ENCODE data around the gene DAPK1. TPM values are rescaled to one million over a fixed set of nuclear protein-coding genes. Genes with fewer than 3 reads are reported as not detected.

The DAPK1 gene
- total RNA-seq, 2 donors from 2014 or later: 39.1 to 40.6 TPM

- peaks cover 0 to 10% of the 10 kb centered on the region in 2 donors for H3K4me1 ChIP-seq (ENCODE audit: control insufficient read depth in 1 of 2, low read depth in 2 of 2)
- no peak for DNase-seq (ENCODE audit: low spot score)
- H3K9me3 ChIP-seq: no peaks in the 10 kb centered on the region
- TF ChIP-seq, protein P1, sequence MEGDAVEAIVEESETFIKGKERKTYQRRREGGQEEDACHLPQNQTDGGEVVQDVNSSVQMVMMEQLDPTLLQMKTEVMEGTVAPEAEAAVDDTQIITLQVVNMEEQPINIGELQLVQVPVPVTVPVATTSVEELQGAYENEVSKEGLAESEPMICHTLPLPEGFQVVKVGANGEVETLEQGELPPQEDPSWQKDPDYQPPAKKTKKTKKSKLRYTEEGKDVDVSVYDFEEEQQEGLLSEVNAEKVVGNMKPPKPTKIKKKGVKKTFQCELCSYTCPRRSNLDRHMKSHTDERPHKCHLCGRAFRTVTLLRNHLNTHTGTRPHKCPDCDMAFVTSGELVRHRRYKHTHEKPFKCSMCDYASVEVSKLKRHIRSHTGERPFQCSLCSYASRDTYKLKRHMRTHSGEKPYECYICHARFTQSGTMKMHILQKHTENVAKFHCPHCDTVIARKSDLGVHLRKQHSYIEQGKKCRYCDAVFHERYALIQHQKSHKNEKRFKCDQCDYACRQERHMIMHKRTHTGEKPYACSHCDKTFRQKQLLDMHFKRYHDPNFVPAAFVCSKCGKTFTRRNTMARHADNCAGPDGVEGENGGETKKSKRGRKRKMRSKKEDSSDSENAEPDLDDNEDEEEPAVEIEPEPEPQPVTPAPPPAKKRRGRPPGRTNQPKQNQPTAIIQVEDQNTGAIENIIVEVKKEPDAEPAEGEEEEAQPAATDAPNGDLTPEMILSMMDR (IDR thresholded peaks at IDR 0.05): no peak
- no peak for ATAC-seq (ENCODE audit: insufficient number of reproducible peaks, low FRiP score, low read depth)
- no peak overlapping the region for H3K4me3 ChIP-seq
- H3K27ac ChIP-seq: no peak overlapping the region
- H3K36me3 ChIP-seq: no peaks in the 10 kb centered on the region
- no peaks in the 10 kb centered on the region for H3K27me3 ChIP-seq (replicated peaks; ENCODE audit: insufficient read depth)
Measured at GRCh38 chr9:87639949-87640348, 142.3 kb downstream of the DAPK1 start.

DNA sequence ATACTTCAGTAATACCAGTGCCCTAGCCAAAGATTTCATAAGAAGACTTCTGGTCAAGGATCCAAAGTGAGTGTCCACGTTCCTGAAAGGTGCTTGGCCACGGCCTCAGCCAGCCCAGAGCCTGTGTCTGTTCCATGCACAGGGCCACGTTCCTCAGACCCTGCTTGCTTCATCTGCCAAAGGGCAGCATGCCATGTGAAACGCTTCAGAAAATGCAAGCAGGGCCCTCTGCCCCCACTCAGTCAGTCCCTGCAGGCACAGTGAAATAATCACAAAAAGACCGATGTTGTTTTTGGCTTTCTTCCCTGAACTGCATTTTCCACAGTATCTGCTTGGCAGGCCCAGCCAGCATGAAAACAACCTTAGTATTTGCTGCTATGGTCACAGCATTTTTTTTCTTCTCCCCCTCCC is 142.7 kb downstream of the DAPK1 start:
- no peaks in the 10 kb centered on the region for H3K27me3 ChIP-seq (replicated peaks; ENCODE audit: insufficient read depth)
- no peak for ATAC-seq (ENCODE audit: insufficient number of reproducible peaks, low FRiP score, low read depth)
- H3K27ac ChIP-seq: no peak overlapping the region
- no peaks in the 10 kb centered on the region for H3K36me3 ChIP-seq
- H3K4me1 ChIP-seq (ENCODE audit: control insufficient read depth in 1 of 2, low read depth in 2 of 2): peaks cover 0 to 10% of the 10 kb centered on the region in 2 donors
- no peak for DNase-seq (ENCODE audit: low spot score)
- TF ChIP-seq, protein P1 (IDR thresholded peaks at IDR 0.05): no peak
- H3K9me3 ChIP-seq: no peaks in the 10 kb centered on the region
- no peak overlapping the region for H3K4me3 ChIP-seq

DNA sequence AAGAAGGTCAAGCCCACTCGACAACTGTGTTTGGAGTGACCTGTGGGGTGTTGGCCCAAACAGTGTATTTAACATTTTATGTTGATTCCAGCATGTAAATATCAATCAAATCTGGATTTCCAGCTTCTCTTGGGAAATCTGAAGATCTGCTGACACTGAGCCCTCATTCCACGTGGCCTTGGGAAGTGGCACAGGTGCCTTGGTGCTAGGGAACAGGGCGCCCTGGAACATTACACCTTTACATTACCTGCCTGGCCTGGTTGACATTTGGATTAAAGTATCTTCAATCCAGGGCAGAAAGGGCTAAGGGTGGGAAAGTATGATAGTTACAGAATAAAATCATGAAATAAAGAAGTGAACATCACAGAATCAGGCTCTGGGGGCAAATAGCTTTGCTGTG is 143.4 kb downstream of the DAPK1 start:
- TF ChIP-seq, protein P1 (IDR thresholded peaks at IDR 0.05): no peak
- peaks cover 0 to 10% of the 10 kb centered on the region in 2 donors for H3K4me1 ChIP-seq (ENCODE audit: control insufficient read depth in 1 of 2, low read depth in 2 of 2)

DNA sequence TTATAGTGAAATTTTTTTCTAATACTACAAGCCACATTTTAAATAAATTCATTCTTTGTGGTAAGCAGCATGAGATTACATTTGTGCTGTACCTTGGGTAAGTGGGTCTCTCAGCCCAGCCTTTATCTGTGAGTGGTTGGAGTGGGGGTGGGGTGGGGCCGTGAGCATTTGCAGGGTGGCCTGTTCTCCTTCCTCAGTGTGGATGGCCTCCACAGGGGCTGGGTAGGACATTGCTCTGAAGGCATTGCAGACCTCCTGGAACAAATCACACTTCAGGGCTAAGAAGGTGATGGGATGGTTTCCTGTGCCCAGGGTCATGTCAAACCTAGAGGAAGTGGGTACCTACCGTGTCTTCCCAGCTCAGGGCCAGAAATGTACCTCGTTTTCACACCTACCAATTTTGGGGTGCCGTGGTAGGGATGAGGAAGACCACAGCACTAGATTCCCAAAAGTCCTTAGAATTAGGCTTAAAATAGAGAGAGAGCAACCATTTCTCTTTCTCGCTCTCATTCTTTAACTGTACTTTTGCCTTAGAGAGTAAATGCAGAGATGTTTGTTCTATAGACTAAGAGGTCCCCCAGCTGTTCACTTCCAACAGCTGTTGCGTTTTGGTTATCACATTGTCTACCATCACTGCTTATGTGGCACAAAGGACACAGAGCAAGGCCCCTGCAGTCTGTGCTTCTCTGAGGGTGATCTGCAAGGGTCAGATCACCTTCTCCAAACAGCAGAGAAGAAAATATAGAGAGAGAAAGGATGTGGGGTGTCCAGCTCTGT is 144.9 kb downstream of the DAPK1 start:
- no peaks in the 10 kb centered on the region for H3K27me3 ChIP-seq (replicated peaks; ENCODE audit: insufficient read depth)
- ATAC-seq (ENCODE audit: insufficient number of reproducible peaks, low FRiP score, low read depth) (no peak), DNase-seq (ENCODE audit: low spot score) (no peak)
- TF ChIP-seq, protein P1 (IDR thresholded peaks at IDR 0.05): no peak
- no peak overlapping the region for H3K27ac ChIP-seq
- peaks cover 0 to 10% of the 10 kb centered on the region in 2 donors for H3K4me1 ChIP-seq (ENCODE audit: control insufficient read depth in 1 of 2, low read depth in 2 of 2)
- no peak overlapping the region for H3K4me3 ChIP-seq
- no peaks in the 10 kb centered on the region for H3K36me3 ChIP-seq
- no peaks in the 10 kb centered on the region for H3K9me3 ChIP-seq

More for the DNA sequence above, 143.4 kb downstream of the DAPK1 start:
- H3K27me3 ChIP-seq (replicated peaks; ENCODE audit: insufficient read depth): no peaks in the 10 kb centered on the region
- no peak overlapping the region for H3K4me3 ChIP-seq
- no peak for ATAC-seq (ENCODE audit: insufficient number of reproducible peaks, low FRiP score, low read depth)
- no peak for DNase-seq (ENCODE audit: low spot score)
- no peak overlapping the region for H3K27ac ChIP-seq
- no peaks in the 10 kb centered on the region for H3K9me3 ChIP-seq
- H3K36me3 ChIP-seq: no peaks in the 10 kb centered on the region

- Histone ChIP-seq H3K4me3 (no peak overlapping the region), H3K9me3 (no peaks in the 10 kb centered on the region), H3K27ac (no peak overlapping the region), H3K27me3 (replicated peaks; ENCODE audit: insufficient read depth) (no peaks in the 10 kb centered on the region), H3K36me3 (no peaks in the 10 kb centered on the region), H3K4me1 (ENCODE audit: control insufficient read depth in 1 of 2, low read depth in 2 of 2) (peaks cover 0 to 10% of the 10 kb centered on the region in 2 donors)
- ATAC-seq (ENCODE audit: insufficient number of reproducible peaks, low FRiP score, low read depth) (no peak), DNase-seq (ENCODE audit: low spot score) (no peak)
- TF ChIP-seq, protein P1 (IDR thresholded peaks at IDR 0.05): no peak
Measured at GRCh38 chr9:87643107-87643650, 145.5 kb downstream of the DAPK1 start.
